ENCODE results near the gene CXCR3.

Gene CXCR3

GRCh38 chrX:71621603-71622002 is 3.3 kb upstream of the CXCR3 start:
- Histone ChIP-seq H3K9me3 (ENCODE audit: control insufficient read depth, insufficient read depth, low read length) (no peaks in the 10 kb centered on the region), H3K4me3 (ENCODE audit: low read length) (no peak overlapping the region), H3K4me1 (ENCODE audit: control insufficient read depth, low read length) (peaks cover 18% of the 10 kb centered on the region), H3K79me2 (ENCODE audit: control insufficient read depth, low read length) (no peaks in the 10 kb centered on the region), H3F3A (ENCODE audit: control insufficient read depth, insufficient read depth) (no peaks in the 10 kb centered on the region), H3K4me2 (ENCODE audit: low read length) (no peak overlapping the region), H3K27me3 (ENCODE audit: control insufficient read depth, low read length) (no peaks in the 10 kb centered on the region), H3K27ac (ENCODE audit: low read depth, low read length) (no peak overlapping the region), H3K36me3 (ENCODE audit: control insufficient read depth, low read length) (no peaks in the 10 kb centered on the region), H3K9me2 (replicated peaks; ENCODE audit: control insufficient read depth, low read length) (no peaks in the 10 kb centered on the region), H4K20me1 (ENCODE audit: control insufficient read depth, insufficient read depth, low read depth, low read length) (no peaks in the 10 kb centered on the region)
- TF ChIP-seq EZH2phosphoT487 (IDR thresholded peaks at IDR 0.05; ENCODE audit: borderline replicate concordance, low read length) = no peak
- TF ChIP-seq, protein P1, sequence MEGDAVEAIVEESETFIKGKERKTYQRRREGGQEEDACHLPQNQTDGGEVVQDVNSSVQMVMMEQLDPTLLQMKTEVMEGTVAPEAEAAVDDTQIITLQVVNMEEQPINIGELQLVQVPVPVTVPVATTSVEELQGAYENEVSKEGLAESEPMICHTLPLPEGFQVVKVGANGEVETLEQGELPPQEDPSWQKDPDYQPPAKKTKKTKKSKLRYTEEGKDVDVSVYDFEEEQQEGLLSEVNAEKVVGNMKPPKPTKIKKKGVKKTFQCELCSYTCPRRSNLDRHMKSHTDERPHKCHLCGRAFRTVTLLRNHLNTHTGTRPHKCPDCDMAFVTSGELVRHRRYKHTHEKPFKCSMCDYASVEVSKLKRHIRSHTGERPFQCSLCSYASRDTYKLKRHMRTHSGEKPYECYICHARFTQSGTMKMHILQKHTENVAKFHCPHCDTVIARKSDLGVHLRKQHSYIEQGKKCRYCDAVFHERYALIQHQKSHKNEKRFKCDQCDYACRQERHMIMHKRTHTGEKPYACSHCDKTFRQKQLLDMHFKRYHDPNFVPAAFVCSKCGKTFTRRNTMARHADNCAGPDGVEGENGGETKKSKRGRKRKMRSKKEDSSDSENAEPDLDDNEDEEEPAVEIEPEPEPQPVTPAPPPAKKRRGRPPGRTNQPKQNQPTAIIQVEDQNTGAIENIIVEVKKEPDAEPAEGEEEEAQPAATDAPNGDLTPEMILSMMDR (IDR thresholded peaks at IDR 0.05; ENCODE audit: low read depth, low read length, poor library complexity, severe bottlenecking) = no peak

- H3K27ac ChIP-seq (ENCODE audit: low read depth, low read length) = no peak overlapping the region
- H3K4me3 ChIP-seq (ENCODE audit: low read length) = no peak overlapping the region
Observed at GRCh38 chrX:71619986-71620385, 1.7 kb upstream of the CXCR3 start.

GRCh38 chrX:71619193-71619592 is 882 bp upstream of the CXCR3 start:
- H3K27ac ChIP-seq (ENCODE audit: low read depth, low read length) = no peak overlapping the region
- H3K27me3 ChIP-seq (ENCODE audit: control insufficient read depth, low read length) = no peaks in the 10 kb centered on the region
- no peaks in the 10 kb centered on the region for H3F3A ChIP-seq (ENCODE audit: control insufficient read depth, insufficient read depth)
- H3K36me3 ChIP-seq (ENCODE audit: control insufficient read depth, low read length) = no peaks in the 10 kb centered on the region
- no peak overlapping the region for H3K4me2 ChIP-seq (ENCODE audit: low read length)
- H3K9me3 ChIP-seq (ENCODE audit: control insufficient read depth, insufficient read depth, low read length) = no peaks in the 10 kb centered on the region
- H3K4me3 ChIP-seq (ENCODE audit: low read length) = no peak overlapping the region
- no peaks in the 10 kb centered on the region for H3K79me2 ChIP-seq (ENCODE audit: control insufficient read depth, low read length)
- TF ChIP-seq EZH2phosphoT487 (IDR thresholded peaks at IDR 0.05; ENCODE audit: borderline replicate concordance, low read length) = no peak
- TF ChIP-seq, protein P1 (IDR thresholded peaks at IDR 0.05; ENCODE audit: low read depth, low read length, poor library complexity, severe bottlenecking) = no peak
- H3K9me2 ChIP-seq (replicated peaks; ENCODE audit: control insufficient read depth, low read length) = no peaks in the 10 kb centered on the region
- H4K20me1 ChIP-seq (ENCODE audit: control insufficient read depth, insufficient read depth, low read depth, low read length) = no peaks in the 10 kb centered on the region
- peaks cover 18% of the 10 kb centered on the region for H3K4me1 ChIP-seq (ENCODE audit: control insufficient read depth, low read length)

More at GRCh38 chrX:71619986-71620385, 1.7 kb upstream of the CXCR3 start:
- TF ChIP-seq EZH2phosphoT487 (IDR thresholded peaks at IDR 0.05; ENCODE audit: borderline replicate concordance, low read length) = no peak
- TF ChIP-seq, protein P1 (IDR thresholded peaks at IDR 0.05; ENCODE audit: low read depth, low read length, poor library complexity, severe bottlenecking) = no peak
- H4K20me1 ChIP-seq (ENCODE audit: control insufficient read depth, insufficient read depth, low read depth, low read length) = no peaks in the 10 kb centered on the region
- H3K9me3 ChIP-seq (ENCODE audit: control insufficient read depth, insufficient read depth, low read length) = no peaks in the 10 kb centered on the region
- no peaks in the 10 kb centered on the region for H3K9me2 ChIP-seq (replicated peaks; ENCODE audit: control insufficient read depth, low read length)
- no peak overlapping the region for H3K4me2 ChIP-seq (ENCODE audit: low read length)
- H3K79me2 ChIP-seq (ENCODE audit: control insufficient read depth, low read length) = no peaks in the 10 kb centered on the region
- no peaks in the 10 kb centered on the region for H3F3A ChIP-seq (ENCODE audit: control insufficient read depth, insufficient read depth)
- H3K27me3 ChIP-seq (ENCODE audit: control insufficient read depth, low read length) = no peaks in the 10 kb centered on the region
- peaks cover 18% of the 10 kb centered on the region for H3K4me1 ChIP-seq (ENCODE audit: control insufficient read depth, low read length)
- no peaks in the 10 kb centered on the region for H3K36me3 ChIP-seq (ENCODE audit: control insufficient read depth, low read length)
